GM21526 (cell line): Measurements from ENCODE around the gene NDUFA11.
"Not testable (repeated sequence)": the region's sequence is repeated elsewhere in the genome, so short reads cannot be mapped to it uniquely, and the experiment has no call there.

Experiments
- ATAC-seq: cut with Tn5 transposase; IDR thresholded peaks from one replicate; pipeline ENCODE4 v1.9.1; 2021; ENCODE audit warnings: moderate library complexity; ENCODE audit not compliant: unreplicated experiment, low FRiP score

NDUFA11 gene

DNA sequence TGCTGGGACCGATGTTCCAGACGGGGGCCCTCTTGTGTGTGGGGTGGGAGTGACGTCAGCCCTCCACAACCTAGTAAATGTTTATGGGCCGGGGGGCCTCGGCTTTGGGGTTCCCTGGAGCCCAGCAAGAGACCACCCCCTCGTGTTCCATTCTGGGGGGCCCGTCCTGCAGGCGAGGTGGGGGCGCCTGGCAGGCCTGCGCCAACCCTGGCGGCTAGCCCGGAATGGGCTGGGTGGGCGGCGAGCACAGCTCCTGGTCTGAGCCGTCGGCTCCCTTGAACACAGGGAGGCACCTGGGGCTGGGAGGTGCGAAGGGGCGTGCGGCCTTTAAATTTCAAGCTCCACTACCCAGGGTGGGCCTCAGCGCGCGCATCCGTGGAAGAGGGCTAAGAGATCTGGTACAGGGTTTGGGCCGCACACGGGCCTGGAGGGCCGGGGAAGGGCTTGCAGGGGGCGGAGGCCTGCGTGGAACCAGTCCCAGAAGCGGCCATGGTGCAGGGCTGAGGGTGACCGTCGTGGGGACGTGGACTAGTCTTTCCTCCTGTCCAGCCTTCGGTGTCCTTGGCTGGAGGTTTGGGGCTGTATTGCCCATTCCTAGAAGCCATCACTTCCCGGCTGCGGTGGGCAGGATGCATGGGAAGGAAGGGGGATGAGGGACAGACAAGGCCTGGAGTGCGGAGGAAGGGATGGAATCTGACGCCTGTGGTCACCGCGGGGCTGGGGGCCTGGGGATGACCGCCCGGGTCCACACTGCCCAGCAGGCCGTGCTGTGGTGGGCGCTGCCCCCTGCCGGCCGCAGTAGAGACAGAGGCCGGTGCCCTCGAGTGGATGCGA, 11.4 kb downstream of the NDUFA11 start:
- ATAC-seq = no peak

GRCh38 chr19:5891572-5891937, 12.0 kb downstream of the NDUFA11 start:
- no peak for ATAC-seq

DNA sequence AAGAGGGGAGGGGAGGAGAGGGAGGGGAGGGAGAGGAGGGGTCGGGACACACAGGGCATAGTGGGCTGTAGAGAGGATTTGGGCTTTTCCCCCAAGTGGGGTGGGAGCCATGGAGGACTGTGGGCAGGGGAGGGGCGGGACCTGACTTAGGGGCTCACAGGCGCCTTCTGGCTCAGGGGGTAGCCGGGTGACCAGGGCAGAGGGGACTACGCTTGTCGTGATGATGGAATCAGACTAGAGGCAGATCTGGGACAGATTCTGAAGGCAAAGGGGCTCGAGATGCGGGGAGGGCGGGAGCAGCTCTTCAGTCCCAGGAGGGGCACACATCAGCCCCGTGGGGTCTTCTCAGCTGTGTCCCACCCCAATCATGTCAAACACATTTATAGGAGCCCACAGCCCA, 13.5 kb downstream of the NDUFA11 start:
- no peak for ATAC-seq

- ATAC-seq = no peak
These were observed 14.2 kb downstream of the NDUFA11 start for GRCh38 chr19:5889288-5889971.

DNA sequence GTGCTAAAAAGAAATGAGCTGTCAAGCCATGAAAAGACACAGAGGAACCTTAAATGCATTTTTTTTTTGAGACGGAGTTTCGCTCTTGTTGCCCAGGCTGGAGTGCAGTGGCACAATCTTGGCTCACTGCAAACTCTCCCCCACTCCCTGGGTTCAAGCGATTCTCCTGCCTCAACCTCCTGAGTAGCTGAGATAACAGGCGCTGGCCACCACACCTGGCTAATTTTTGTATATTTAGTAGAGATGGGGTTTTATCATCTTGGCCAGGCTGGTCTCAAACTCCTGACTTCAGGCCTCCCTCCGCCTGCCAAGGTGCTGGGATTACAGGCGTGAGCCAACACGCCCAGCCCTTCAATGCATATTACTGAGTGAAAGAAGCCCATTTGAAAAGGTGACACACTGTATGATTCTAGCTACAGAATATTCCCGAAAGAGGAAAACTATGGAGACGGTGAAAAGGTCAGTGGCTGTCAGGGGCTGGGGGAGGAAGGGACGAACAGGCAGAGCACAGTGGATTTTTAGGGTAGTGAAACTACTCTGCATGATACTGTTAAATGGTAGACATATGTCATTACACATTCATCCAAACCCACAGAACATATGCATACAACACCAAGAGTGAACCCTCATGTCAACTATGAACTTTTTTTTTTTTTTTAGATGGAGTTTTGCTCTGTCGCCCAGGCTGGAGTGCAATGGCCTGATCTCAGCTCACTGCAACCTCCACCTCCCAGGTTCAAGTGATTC, 19.4 kb downstream of the NDUFA11 start:
- ATAC-seq = not testable (repeated sequence)

DNA sequence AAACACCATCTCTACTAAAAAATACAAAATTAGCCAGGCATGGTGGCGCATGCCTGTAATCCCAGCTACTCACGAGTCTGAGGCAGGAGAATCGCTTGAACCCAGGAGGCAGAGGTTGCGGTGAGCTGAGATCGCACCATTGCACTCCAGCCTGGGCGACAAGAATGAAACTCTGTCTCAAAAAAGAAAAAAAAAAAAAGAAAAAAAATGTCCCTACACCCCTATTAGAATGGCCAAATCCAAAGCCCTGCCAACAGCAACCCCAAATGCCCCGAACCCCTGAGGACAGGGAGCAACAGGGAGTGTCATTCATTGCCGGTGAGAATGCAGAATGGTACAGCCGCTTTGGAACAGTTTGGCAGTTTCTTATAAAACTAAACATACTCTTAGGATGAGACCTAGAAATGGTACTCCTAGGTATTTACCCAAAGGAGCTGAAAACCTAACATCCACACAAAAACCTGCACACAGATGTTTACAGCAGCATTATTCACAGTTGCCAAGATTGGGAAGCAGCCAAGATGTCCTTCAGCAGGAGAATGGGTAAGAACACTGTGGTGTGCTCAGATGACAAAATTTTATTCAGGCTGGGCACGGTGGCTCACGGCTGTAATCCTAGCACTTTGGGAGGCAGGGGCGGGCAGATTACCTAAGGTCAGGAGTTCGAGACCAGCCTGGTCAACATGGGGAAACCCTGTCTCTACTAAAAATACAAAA, 20.3 kb downstream of the NDUFA11 start:
- not testable (repeated sequence) for ATAC-seq

GRCh38 chr19:5882421-5882968, 21.1 kb downstream of the NDUFA11 start:
- ATAC-seq = no peak

DNA sequence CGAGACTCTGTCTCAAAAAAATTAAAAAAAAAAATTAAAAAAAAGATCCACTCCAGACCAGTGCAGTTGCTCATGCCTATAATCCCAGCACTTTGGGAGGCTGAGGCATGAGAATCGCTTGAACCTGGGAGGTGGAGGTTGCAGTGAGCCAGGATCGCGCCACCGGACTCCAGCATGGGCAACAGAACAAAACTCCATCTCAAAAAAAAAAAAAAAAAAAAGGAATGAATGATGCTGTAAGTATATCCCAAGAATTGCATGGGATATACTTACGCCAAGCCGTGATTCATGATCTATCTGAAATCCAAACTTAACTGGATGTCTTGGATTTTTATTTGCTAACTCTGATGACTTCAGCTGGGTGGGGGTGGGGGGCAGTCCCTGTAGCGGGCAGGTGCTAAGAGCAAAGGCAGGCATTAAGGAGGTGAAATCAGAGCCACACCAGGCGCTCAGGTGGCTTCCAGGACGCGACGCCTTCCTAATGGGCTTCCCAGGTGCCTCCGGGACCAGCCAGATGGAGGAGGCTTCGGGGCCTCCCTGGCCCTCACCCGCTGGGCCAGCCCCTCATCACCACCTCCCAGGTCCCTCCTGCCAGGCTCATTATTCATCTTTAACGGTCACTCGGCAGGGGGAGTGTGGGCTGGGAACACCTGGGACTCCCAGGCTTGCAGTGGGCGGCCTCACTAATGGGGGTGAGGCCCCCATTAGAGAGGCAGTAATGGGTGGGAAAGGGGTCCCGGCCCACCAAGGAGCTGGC, 21.9 kb downstream of the NDUFA11 start:
- no peak for ATAC-seq

GRCh38 chr19:5880604-5881078, 22.9 kb downstream of the NDUFA11 start:
- ATAC-seq = no peak

GRCh38 chr19:5880196-5880595, 23.4 kb downstream of the NDUFA11 start:
- ATAC-seq = no peak

DNA sequence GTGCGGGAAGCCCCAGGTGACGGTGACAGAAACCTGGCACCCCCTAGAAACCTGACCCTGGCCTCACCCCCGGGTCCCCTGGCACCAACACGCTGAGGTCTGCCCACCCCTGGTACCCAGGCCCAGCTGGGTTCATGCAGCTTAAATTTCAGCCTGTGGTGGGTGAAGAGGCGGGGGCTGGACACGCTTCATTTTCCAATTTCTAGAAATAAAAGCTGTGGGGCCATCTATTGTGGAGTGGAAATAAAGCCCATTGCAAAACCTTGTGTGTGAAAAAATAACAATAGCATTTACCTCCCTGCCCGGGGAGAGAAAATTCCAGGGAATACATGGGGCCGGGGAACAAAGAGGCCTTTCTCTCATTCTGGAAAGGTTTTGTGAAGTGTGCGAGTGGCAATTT, 25.7 kb downstream of the NDUFA11 start:
- ATAC-seq = no peak

- ATAC-seq = no peak
These were observed 26.2 kb downstream of the NDUFA11 start for GRCh38 chr19:5877427-5877826.

GRCh38 chr19:5874496-5874895, 29.1 kb downstream of the NDUFA11 start:
- ATAC-seq = not testable (repeated sequence)

GRCh38 chr19:5873617-5874199, 29.9 kb downstream of the NDUFA11 start:
- ATAC-seq = no peak

GRCh38 chr19:5870986-5871394, 32.6 kb downstream of the NDUFA11 start:
- no peak for ATAC-seq

DNA sequence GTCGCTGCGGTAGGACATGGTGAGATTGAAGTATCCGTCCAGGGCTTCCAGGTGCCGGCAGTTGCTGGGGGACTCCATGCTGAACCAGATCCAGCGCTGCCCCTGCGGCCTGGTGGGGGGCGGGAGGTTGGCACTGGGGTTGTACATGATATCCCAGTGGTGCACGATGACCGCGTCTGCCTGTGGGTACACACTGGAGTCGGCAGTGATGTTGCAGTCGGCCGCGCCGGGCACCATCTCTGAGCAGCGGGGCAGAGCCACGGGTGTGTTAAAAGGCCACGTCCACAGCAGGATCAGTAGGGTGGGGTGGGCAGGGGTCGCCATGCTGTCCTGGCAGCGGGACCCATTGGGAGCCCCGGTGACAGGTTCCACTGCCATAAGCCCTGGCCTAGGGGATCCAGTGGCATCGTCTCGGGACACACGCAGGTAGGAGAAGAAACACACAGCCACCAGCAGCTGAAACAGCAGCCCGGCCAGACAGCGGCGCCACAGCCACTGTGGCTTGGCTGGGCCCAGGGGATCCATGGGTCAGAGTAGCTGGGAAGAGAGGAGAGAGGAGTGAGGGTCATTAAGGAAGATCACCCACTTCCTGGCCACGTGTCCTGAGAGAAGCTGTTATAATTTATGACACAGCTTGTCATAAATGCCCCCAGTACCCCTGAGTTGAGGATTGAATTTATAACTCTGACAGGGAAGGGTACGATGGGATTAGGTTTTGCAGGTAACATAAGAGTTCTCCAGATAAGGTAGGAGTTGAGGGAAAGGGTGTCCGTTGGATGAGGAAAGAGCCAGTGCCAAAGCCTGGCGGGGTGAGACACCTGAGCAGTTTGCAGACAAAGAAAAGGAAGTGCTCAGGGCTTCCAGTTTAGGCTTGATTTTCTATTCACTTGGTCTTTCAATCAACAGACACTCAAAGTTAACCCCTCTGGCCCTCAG, 36.1 kb downstream of the NDUFA11 start:
- no peak for ATAC-seq

GRCh38 chr19:5865772-5866171, 37.8 kb downstream of the NDUFA11 start:
- no peak for ATAC-seq
